ENCODE results near the gene HOXD12.

Gene HOXD12

GRCh38 chr2:176087330-176088047 is 12.1 kb upstream of the HOXD12 start:
- peaks cover 11% of the 10 kb centered on the region in 2 donors for H3K4me1 ChIP-seq (ENCODE audit: control insufficient read depth in 2 of 2, insufficient read depth in 2 of 2, low read length in 2 of 2)
- H3K9ac ChIP-seq (ENCODE audit: low read depth in 1 of 2, low read length in 2 of 2), result no peak overlapping the region
- H3K9me3 ChIP-seq (ENCODE audit: control insufficient read depth in 2 of 2, low read length in 2 of 2), result no peaks in the 10 kb centered on the region
- H3K36me3 ChIP-seq (ENCODE audit: control insufficient read depth in 2 of 2, insufficient read depth in 2 of 2, low read length in 2 of 2), result no peaks in the 10 kb centered on the region
- H3K27ac ChIP-seq (ENCODE audit: low read depth in 2 of 2, low read length in 2 of 2), result no peak overlapping the region
- peaks cover 85 to 92% of the 10 kb centered on the region in 2 donors for H3K27me3 ChIP-seq (ENCODE audit: control insufficient read depth in 2 of 2, insufficient read depth in 2 of 2, low read length in 2 of 2)
- peak overlapping the region in 1 of 2 donors; percentile 52 for H3K4me3 ChIP-seq (ENCODE audit: low read length in 2 of 2)

GRCh38 chr2:176088048-176088936 is 11.3 kb upstream of the HOXD12 start:
- H3K9me3 ChIP-seq (ENCODE audit: control insufficient read depth in 2 of 2, low read length in 2 of 2), result no peaks in the 10 kb centered on the region
- peaks cover 79 to 87% of the 10 kb centered on the region in 2 donors for H3K27me3 ChIP-seq (ENCODE audit: control insufficient read depth in 2 of 2, insufficient read depth in 2 of 2, low read length in 2 of 2)
- H3K9ac ChIP-seq (ENCODE audit: low read depth in 1 of 2, low read length in 2 of 2), result no peak overlapping the region
- H3K4me1 ChIP-seq (ENCODE audit: control insufficient read depth in 2 of 2, insufficient read depth in 2 of 2, low read length in 2 of 2), result peaks cover 13 to 15% of the 10 kb centered on the region in 2 donors
- no peaks in the 10 kb centered on the region for H3K36me3 ChIP-seq (ENCODE audit: control insufficient read depth in 2 of 2, insufficient read depth in 2 of 2, low read length in 2 of 2)
- no peak overlapping the region for H3K27ac ChIP-seq (ENCODE audit: low read depth in 2 of 2, low read length in 2 of 2)
- peak overlapping the region; percentile 52 to 59 for H3K4me3 ChIP-seq (ENCODE audit: low read length in 2 of 2)

- no peaks in the 10 kb centered on the region for H3K9me3 ChIP-seq (ENCODE audit: control insufficient read depth in 2 of 2, low read length in 2 of 2)
- H3K27me3 ChIP-seq (ENCODE audit: control insufficient read depth in 2 of 2, insufficient read depth in 2 of 2, low read length in 2 of 2), result peaks cover 79 to 87% of the 10 kb centered on the region in 2 donors
- H3K4me1 ChIP-seq (ENCODE audit: control insufficient read depth in 2 of 2, insufficient read depth in 2 of 2, low read length in 2 of 2), result peaks cover 16 to 17% of the 10 kb centered on the region in 2 donors
- H3K9ac ChIP-seq (ENCODE audit: low read depth in 1 of 2, low read length in 2 of 2), result no peak overlapping the region
- no peaks in the 10 kb centered on the region for H3K36me3 ChIP-seq (ENCODE audit: control insufficient read depth in 2 of 2, insufficient read depth in 2 of 2, low read length in 2 of 2)
- H3K27ac ChIP-seq (ENCODE audit: low read depth in 2 of 2, low read length in 2 of 2), result no peak overlapping the region
- H3K4me3 ChIP-seq (ENCODE audit: low read length in 2 of 2), result no peak overlapping the region
These were observed 10.4 kb upstream of the HOXD12 start for GRCh38 chr2:176088937-176089842.

- Histone ChIP-seq H3K27me3 (ENCODE audit: control insufficient read depth in 2 of 2, insufficient read depth in 2 of 2, low read length in 2 of 2) (peaks cover 80 to 87% of the 10 kb centered on the region in 2 donors), H3K4me1 (ENCODE audit: control insufficient read depth in 2 of 2, insufficient read depth in 2 of 2, low read length in 2 of 2) (peaks cover 16% of the 10 kb centered on the region in 2 donors), H3K4me3 (ENCODE audit: low read length in 2 of 2) (no peak overlapping the region), H3K9ac (ENCODE audit: low read depth in 1 of 2, low read length in 2 of 2) (no peak overlapping the region), H3K36me3 (ENCODE audit: control insufficient read depth in 2 of 2, insufficient read depth in 2 of 2, low read length in 2 of 2) (no peaks in the 10 kb centered on the region), H3K27ac (ENCODE audit: low read depth in 2 of 2, low read length in 2 of 2) (no peak overlapping the region), H3K9me3 (ENCODE audit: control insufficient read depth in 2 of 2, low read length in 2 of 2) (no peaks in the 10 kb centered on the region)
These were observed 9.7 kb upstream of the HOXD12 start for GRCh38 chr2:176089843-176090395.

GRCh38 chr2:176090862-176091261 is 8.7 kb upstream of the HOXD12 start:
- Histone ChIP-seq H3K27me3 (ENCODE audit: control insufficient read depth in 2 of 2, insufficient read depth in 2 of 2, low read length in 2 of 2) (peaks cover 80 to 87% of the 10 kb centered on the region in 2 donors), H3K4me3 (ENCODE audit: low read length in 2 of 2) (no peak overlapping the region), H3K9me3 (ENCODE audit: control insufficient read depth in 2 of 2, low read length in 2 of 2) (no peaks in the 10 kb centered on the region), H3K4me1 (ENCODE audit: control insufficient read depth in 2 of 2, insufficient read depth in 2 of 2, low read length in 2 of 2) (peaks cover 14 to 15% of the 10 kb centered on the region in 2 donors), H3K27ac (ENCODE audit: low read depth in 2 of 2, low read length in 2 of 2) (no peak overlapping the region), H3K9ac (ENCODE audit: low read depth in 1 of 2, low read length in 2 of 2) (no peak overlapping the region), H3K36me3 (ENCODE audit: control insufficient read depth in 2 of 2, insufficient read depth in 2 of 2, low read length in 2 of 2) (no peaks in the 10 kb centered on the region)

DNA sequence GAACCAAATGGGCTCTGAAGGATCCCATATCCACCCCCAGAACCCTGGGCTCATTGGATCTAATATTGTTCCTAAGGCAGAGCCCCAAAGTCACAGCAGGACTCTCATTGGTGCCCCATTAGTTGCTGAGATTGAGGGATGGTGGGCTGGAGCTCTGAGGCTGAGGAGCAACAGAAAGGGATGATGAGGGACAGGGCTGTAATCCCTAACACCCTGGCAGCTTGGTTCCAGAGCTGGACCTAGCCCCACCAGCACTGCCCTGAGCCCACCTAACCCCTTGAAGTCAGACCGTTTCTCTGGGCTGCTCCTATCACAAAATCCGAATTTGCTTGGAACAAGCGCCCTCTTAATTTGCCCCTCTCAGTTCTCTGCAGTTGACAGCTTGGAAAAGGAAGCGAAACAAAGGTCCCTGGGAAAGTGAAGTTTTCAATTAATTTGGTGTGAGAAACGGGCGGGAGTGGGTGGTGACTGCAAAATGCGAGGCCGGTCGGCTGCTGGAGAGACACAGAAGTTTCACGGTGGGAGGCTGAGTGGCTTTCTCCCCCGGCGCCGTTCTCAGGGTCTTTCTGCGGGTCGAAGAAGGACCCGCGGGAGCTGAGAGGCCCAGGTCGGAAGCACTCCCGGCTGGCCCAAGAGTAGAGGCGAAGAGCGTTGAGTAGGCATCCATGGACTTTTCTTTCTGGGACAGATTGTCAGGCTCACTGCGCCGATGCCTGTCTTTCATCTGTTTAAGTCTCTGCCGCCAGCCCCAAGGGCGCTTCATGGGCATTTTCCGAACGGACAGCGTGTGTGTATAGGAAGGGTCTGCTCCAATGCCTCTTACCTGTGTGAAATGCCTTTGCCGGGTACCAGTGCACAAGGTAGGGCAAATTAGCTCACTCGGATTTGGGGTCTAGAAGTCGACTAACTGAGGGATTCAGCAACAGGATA is 8.0 kb upstream of the HOXD12 start:
- no peaks in the 10 kb centered on the region for H3K36me3 ChIP-seq (ENCODE audit: control insufficient read depth in 2 of 2, insufficient read depth in 2 of 2, low read length in 2 of 2)
- H3K9me3 ChIP-seq (ENCODE audit: control insufficient read depth in 2 of 2, low read length in 2 of 2), result no peaks in the 10 kb centered on the region
- H3K4me1 ChIP-seq (ENCODE audit: control insufficient read depth in 2 of 2, insufficient read depth in 2 of 2, low read length in 2 of 2), result peaks cover 14 to 15% of the 10 kb centered on the region in 2 donors
- no peak overlapping the region for H3K4me3 ChIP-seq (ENCODE audit: low read length in 2 of 2)
- H3K9ac ChIP-seq (ENCODE audit: low read depth in 1 of 2, low read length in 2 of 2), result no peak overlapping the region
- H3K27ac ChIP-seq (ENCODE audit: low read depth in 2 of 2, low read length in 2 of 2), result no peak overlapping the region
- peaks cover 79 to 87% of the 10 kb centered on the region in 2 donors for H3K27me3 ChIP-seq (ENCODE audit: control insufficient read depth in 2 of 2, insufficient read depth in 2 of 2, low read length in 2 of 2)

GRCh38 chr2:176092270-176093144 is 7.1 kb upstream of the HOXD12 start, which contains the start of gene HOXD13:
Gene HOXD13 (plus strand): TSS chr2:176092721. CDS start chr2:176092891, 170 bp downstream.
- no peaks in the 10 kb centered on the region for H3K9me3 ChIP-seq (ENCODE audit: control insufficient read depth in 2 of 2, low read length in 2 of 2)
- H3K4me1 ChIP-seq (ENCODE audit: control insufficient read depth in 2 of 2, insufficient read depth in 2 of 2, low read length in 2 of 2), result peaks cover 14 to 24% of the 10 kb centered on the region in 2 donors
- no peak within 1 kb of the TSS for H3K27ac ChIP-seq (ENCODE audit: low read depth in 2 of 2, low read length in 2 of 2)
- H3K9ac ChIP-seq (ENCODE audit: low read depth in 1 of 2, low read length in 2 of 2), result peak within 1 kb of the TSS in 1 of 2 donors; percentile 16
- peaks cover 78 to 87% of the 10 kb centered on the region in 2 donors for H3K27me3 ChIP-seq (ENCODE audit: control insufficient read depth in 2 of 2, insufficient read depth in 2 of 2, low read length in 2 of 2)
- H3K4me3 ChIP-seq (ENCODE audit: low read length in 2 of 2), result peak within 1 kb of the TSS; percentile 34 to 53
- no peaks in the 10 kb centered on the region for H3K36me3 ChIP-seq (ENCODE audit: control insufficient read depth in 2 of 2, insufficient read depth in 2 of 2, low read length in 2 of 2)

- H3K4me1 ChIP-seq (ENCODE audit: control insufficient read depth in 2 of 2, insufficient read depth in 2 of 2, low read length in 2 of 2), result peaks cover 8 to 23% of the 10 kb centered on the region in 2 donors
- H3K9me3 ChIP-seq (ENCODE audit: control insufficient read depth in 2 of 2, low read length in 2 of 2), result no peaks in the 10 kb centered on the region
- H3K27me3 ChIP-seq (ENCODE audit: control insufficient read depth in 2 of 2, insufficient read depth in 2 of 2, low read length in 2 of 2), result peaks cover 77 to 85% of the 10 kb centered on the region in 2 donors
- no peak overlapping the region for H3K9ac ChIP-seq (ENCODE audit: low read depth in 1 of 2, low read length in 2 of 2)
- H3K36me3 ChIP-seq (ENCODE audit: control insufficient read depth in 2 of 2, insufficient read depth in 2 of 2, low read length in 2 of 2), result no peaks in the 10 kb centered on the region
- no peak overlapping the region for H3K27ac ChIP-seq (ENCODE audit: low read depth in 2 of 2, low read length in 2 of 2)
- H3K4me3 ChIP-seq (ENCODE audit: low read length in 2 of 2), result peak overlapping the region; percentile 25 to 53
These were observed 6.3 kb upstream of the HOXD12 start for GRCh38 chr2:176093145-176093897.
